H1 (cell line): ENCODE measurements around the gene CCNY.

Experiments
- CBX5 ChIP-seq: fragments of 300-800, 300-1000 bp; sonication (generic); IDR thresholded peaks from 2 replicates; pipeline ENCODE4 v1.7.1; 2016; ENCODE audit warnings: antibody characterized with exemption, low read length, low read depth
- CEBPB ChIP-seq: IDR thresholded peaks from 2 replicates; pipeline ENCODE4 v1.6.1; 2012; ENCODE audit warnings: low read depth, low read length
- CHD2 ChIP-seq: IDR thresholded peaks from 2 replicates; pipeline ENCODE4 v1.6.1; 2012; ENCODE audit warnings: low read length, improper control_type of control experiment
- CREB1 ChIP-seq: IDR thresholded peaks from 2 replicates; pipeline ENCODE4 v1.6.1; 2012; ENCODE audit warnings: inconsistent platforms
- EZH2 ChIP-seq: fragments of 200-600 bp; sonication (generic); IDR thresholded peaks from 2 replicates; pipeline ENCODE4 v1.7.1; 2012; ENCODE audit warnings: low read depth, mild to moderate bottlenecking, moderate library complexity, low read length, inconsistent platforms; ENCODE audit not compliant: severe bottlenecking
- JUND ChIP-seq: IDR thresholded peaks from 2 replicates; pipeline ENCODE4 v1.6.1; 2011; ENCODE audit warnings: mild to moderate bottlenecking, improper control_type of control experiment, low read length
- MAX ChIP-seq: IDR thresholded peaks from 2 replicates; pipeline ENCODE4 v1.6.1; 2012; ENCODE audit warnings: inconsistent platforms
- POLR2A ChIP-seq, 2 experiments: IDR thresholded peaks; 1 replicate in 1 of 2; 2 replicates in 1 of 2; pipeline ENCODE4 v1.6.1; 2011; ENCODE audit warnings: low read depth in 2 of 2, low read length in 2 of 2, mild to moderate bottlenecking in 2 of 2; ENCODE audit errors: control extremely low read depth in 1 of 2
- RAD21 ChIP-seq, 2 experiments: IDR thresholded peaks in 1 of 2; conservative IDR thresholded peaks in 1 of 2; 2 replicates each; pipeline ENCODE4 v1.6.1; 2011; ENCODE audit warnings: low read depth in 2 of 2, low read length in 2 of 2, improper control_type of control experiment in 1 of 2, inconsistent platforms in 1 of 2, mild to moderate bottlenecking in 1 of 2, moderate library complexity in 1 of 2
- SIN3A ChIP-seq, 2 experiments: IDR thresholded peaks in 1 of 2; conservative IDR thresholded peaks in 1 of 2; 2 replicates each; pipeline ENCODE4 v1.6.1; 2011 to 2012; ENCODE audit warnings: low read length in 2 of 2, improper control_type of control experiment in 1 of 2, low read depth in 1 of 2, mild to moderate bottlenecking in 1 of 2
- ZNF274 ChIP-seq: IDR thresholded peaks from 2 replicates; pipeline ENCODE4 v1.7.0; 2012; ENCODE audit warnings: low read length, borderline replicate concordance; ENCODE audit errors: extremely low read depth
- TF ChIP-seq, protein P1 (sequence below), 3 experiments: IDR thresholded peaks; 1 replicate in 2 of 3; 2 replicates in 1 of 3; pipeline versions ENCODE4 v1.5.1 to v1.6.1; 2011; ENCODE audit warnings: low read length in 3 of 3, mild to moderate bottlenecking in 3 of 3, inconsistent platforms in 2 of 3, low read depth in 1 of 3, moderate library complexity in 1 of 3; ENCODE audit not compliant: insufficient read depth in 1 of 3; ENCODE audit errors: control extremely low read depth in 1 of 3
- TF ChIP-seq, protein P2 (sequence below): IDR thresholded peaks from 2 replicates; pipeline ENCODE4 v1.6.1; 2011; ENCODE audit warnings: low read length, improper control_type of control experiment
- TF ChIP-seq, protein P3 (sequence below): IDR thresholded peaks from 2 replicates; pipeline ENCODE4 v1.6.1; 2011; ENCODE audit warnings: low read depth, mild to moderate bottlenecking, low read length; ENCODE audit not compliant: insufficient read depth

DNA sequence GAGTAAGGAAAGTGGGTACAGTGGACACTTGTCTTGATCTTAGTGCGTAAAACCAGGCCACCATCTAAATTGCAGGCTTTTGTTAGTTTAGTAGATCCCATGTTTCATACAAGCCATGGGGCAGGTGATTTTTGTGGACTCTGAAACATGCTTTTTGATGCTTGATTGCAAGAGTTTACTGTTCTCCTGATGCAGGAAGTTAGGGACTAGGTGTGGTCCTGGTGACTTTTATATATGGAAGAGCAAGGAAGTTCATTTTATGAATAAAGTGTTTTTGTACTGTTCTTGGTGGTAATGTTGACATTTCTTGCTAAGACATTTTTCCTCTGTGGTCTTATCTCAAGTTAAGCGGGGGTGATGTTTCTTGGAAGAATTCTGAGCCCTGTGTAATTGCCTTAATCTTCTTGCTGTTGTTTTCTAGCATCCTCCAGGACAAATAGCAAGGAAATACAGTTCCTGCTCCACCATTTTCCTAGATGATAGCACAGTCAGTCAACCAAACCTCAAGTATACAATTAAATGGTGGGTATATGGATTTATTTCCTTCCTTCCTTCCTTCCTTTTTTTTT is 179.9 kb downstream of the CCNY start:
- TF ChIP-seq, protein P1, sequence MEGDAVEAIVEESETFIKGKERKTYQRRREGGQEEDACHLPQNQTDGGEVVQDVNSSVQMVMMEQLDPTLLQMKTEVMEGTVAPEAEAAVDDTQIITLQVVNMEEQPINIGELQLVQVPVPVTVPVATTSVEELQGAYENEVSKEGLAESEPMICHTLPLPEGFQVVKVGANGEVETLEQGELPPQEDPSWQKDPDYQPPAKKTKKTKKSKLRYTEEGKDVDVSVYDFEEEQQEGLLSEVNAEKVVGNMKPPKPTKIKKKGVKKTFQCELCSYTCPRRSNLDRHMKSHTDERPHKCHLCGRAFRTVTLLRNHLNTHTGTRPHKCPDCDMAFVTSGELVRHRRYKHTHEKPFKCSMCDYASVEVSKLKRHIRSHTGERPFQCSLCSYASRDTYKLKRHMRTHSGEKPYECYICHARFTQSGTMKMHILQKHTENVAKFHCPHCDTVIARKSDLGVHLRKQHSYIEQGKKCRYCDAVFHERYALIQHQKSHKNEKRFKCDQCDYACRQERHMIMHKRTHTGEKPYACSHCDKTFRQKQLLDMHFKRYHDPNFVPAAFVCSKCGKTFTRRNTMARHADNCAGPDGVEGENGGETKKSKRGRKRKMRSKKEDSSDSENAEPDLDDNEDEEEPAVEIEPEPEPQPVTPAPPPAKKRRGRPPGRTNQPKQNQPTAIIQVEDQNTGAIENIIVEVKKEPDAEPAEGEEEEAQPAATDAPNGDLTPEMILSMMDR (IDR thresholded peaks at IDR 0.05; ENCODE audit: control extremely low read depth in 1 of 3, insufficient read depth in 1 of 3, low read depth in 1 of 3, low read length in 3 of 3), result no peak
- TF ChIP-seq MAX (no peak), CEBPB (no peak), EZH2 (no peak), SIN3A (conservative IDR thresholded peaks at IDR 0.05 in 1 of 2, IDR thresholded peaks at IDR 0.05 in 1 of 2; ENCODE audit: low read depth in 1 of 2, low read length in 2 of 2) (no peak), ZNF274 (no peak), CHD2 (no peak), RAD21 (IDR thresholded peaks at IDR 0.05 in 1 of 2, conservative IDR thresholded peaks at IDR 0.05 in 1 of 2; ENCODE audit: low read depth in 2 of 2, low read length in 2 of 2) (no peak), JUND (no peak), CREB1 (no peak), POLR2A (IDR thresholded peaks at IDR 0.05; ENCODE audit: control extremely low read depth in 1 of 2, low read depth in 2 of 2, low read length in 2 of 2) (no peak), CBX5 (no peak)
- TF ChIP-seq, protein P2, sequence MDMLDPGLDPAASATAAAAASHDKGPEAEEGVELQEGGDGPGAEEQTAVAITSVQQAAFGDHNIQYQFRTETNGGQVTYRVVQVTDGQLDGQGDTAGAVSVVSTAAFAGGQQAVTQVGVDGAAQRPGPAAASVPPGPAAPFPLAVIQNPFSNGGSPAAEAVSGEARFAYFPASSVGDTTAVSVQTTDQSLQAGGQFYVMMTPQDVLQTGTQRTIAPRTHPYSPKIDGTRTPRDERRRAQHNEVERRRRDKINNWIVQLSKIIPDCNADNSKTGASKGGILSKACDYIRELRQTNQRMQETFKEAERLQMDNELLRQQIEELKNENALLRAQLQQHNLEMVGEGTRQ, result no peak
- TF ChIP-seq, protein P3, sequence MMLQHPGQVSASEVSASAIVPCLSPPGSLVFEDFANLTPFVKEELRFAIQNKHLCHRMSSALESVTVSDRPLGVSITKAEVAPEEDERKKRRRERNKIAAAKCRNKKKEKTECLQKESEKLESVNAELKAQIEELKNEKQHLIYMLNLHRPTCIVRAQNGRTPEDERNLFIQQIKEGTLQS, result no peak
